Stomach (tissue), 9 donors: ENCODE results near the gene SEC14L3. TPM values are rescaled to one million over a fixed set of nuclear protein-coding genes. Genes with fewer than 3 reads are reported as not detected.
A peak's percentile ranks its signal among the peaks of the same experiment; 100 is the strongest.
"Not testable (repeated sequence)": the region's sequence is repeated elsewhere in the genome, so short reads cannot be mapped to it uniquely, and the experiment has no call there.

Experiments used
- DNase-seq, 2 donors: peaks; one replicate each; pipeline versions ENCODE4 v3.0.0 to v3.0.0-alpha.2; 2013 to 2019
- H3K27ac ChIP-seq, 5 donors: fragments of 200-600 bp in 4 of 5; sonication (generic) in 4 of 5; one replicate each; pipeline ENCODE4 v1.5.1; 2013 to 2019; ENCODE audit warnings: mild to moderate bottlenecking in 1 of 5, moderate library complexity in 1 of 5
- H3K27me3 ChIP-seq, 3 donors: fragments of 200-600 bp; sonication (generic); one replicate each; pipeline ENCODE4 v1.5.1; 2017 to 2019; ENCODE audit warnings: mixed run types in 1 of 3
- H3K36me3 ChIP-seq, 4 donors: fragments of 200-600 bp; sonication (generic); 1 replicate in 3 of 4; 2 replicates in 1 of 4; pipeline ENCODE4 v1.5.1; 2016 to 2019
- H3K4me1 ChIP-seq, 4 donors: fragments of 200-600 bp; sonication (generic); one replicate each; pipeline ENCODE4 v1.5.1; 2016 to 2019
- H3K4me3 ChIP-seq, 4 donors: fragments of 200-600 bp; sonication (generic) in 3 of 4; one replicate each; pipeline ENCODE4 v1.5.1; 2016 to 2019; ENCODE audit warnings: mild to moderate bottlenecking in 1 of 4
- H3K9me3 ChIP-seq, 4 donors: fragments of 200-600 bp; sonication (generic); one replicate each; pipeline ENCODE4 v1.5.1; 2016 to 2019
- EP300 ChIP-seq: sonication (generic); formaldehyde crosslinking; IDR thresholded peaks from one replicate; pipeline ENCODE4 v1.6.1; 2017; ENCODE audit warnings: antibody characterized with exemption
- POLR2A ChIP-seq, 4 donors: fragments of 450-650 bp; IDR thresholded peaks; one replicate each; pipeline ENCODE4 v1.6.1; 2016; ENCODE audit warnings: antibody characterized with exemption in 4 of 4, control low read depth in 2 of 4, mild to moderate bottlenecking in 1 of 4, moderate library complexity in 1 of 4
- POLR2AphosphoS5 ChIP-seq, 3 donors: sonication (generic); formaldehyde crosslinking; IDR thresholded peaks; one replicate each; pipeline ENCODE4 v1.6.1; 2016; ENCODE audit warnings: antibody characterized with exemption in 3 of 3
- WGBS, 5 donors: extraction: QIAGEN DNeasy Blood & Tissue Kit in 3 of 5; methylation state at CpG; one replicate each; pipeline versions ENCODE4 v1.1.5 to v1.1.7; 2013 to 2018; 5-methylcytosine and 5-hydroxymethylcytosine counted together
- intact Hi-C: fragments of 100-400 bp; cut with DNase I; formaldehyde crosslinking; loops from one replicate; pipeline ENCODE4 v1.15.1; 2023; ENCODE audit warnings: low total_unique reads
- polyA plus RNA-seq, 3 donors: library from polyadenylated mRNA; stranded (reverse); fragments of 200-250 nt; gene quantifications; one replicate each; pipeline ENCODE4 v1.2.3, GENCODE V29; 2013
- total RNA-seq, 5 donors: library from RNA; depleted of rRNA; stranded (reverse); fragments of >200 nt; gene quantifications; one replicate each; pipeline versions ENCODE4 v1.1.0 to v1.2.3, GENCODE V29; 2014 to 2016
- TF ChIP-seq, protein P1 (sequence below), 7 experiments: fragments of 450-650 bp in 4 of 7; fragments of 200-600 bp in 3 of 7; sonication (generic) in 3 of 7; IDR thresholded peaks; one replicate each; pipeline ENCODE4 v1.5.1; 2016 to 2019; ENCODE audit warnings: antibody characterized with exemption in 7 of 7, control low read depth in 2 of 7, mild to moderate bottlenecking in 1 of 7
- donor health status: healthy with polysubstance abuse.
- donor health status: Bipolar disorder and iron deficiency.
- donor health status: healthy.

The SEC14L3 gene
- total and polyA plus RNA-seq, 8 donors = not detected

GRCh38 chr22:30472994-30473720 is 1.3 kb upstream of the SEC14L3 start:
- intact Hi-C loops = no loop called here
- no peak for DNase-seq
- Histone ChIP-seq H3K27me3 (peaks cover 0 to 58% (median 0%) of the 10 kb centered on the region in 3 donors), H3K27ac (no peak overlapping the region), H3K9me3 (no peaks in the 10 kb centered on the region), H3K36me3 (no peaks in the 10 kb centered on the region), H3K4me1 (peaks cover 0 to 5% (median 0%) of the 10 kb centered on the region in 4 donors), H3K4me3 (no peak overlapping the region)
- 61 to 72% (median 68%) methylated on average over 4 of the region's 4 CpGs for WGBS, 5 donors
- no peak for TF ChIP-seq POLR2A (IDR thresholded peaks at IDR 0.05)
- no peak for TF ChIP-seq EP300
- TF ChIP-seq, protein P1, sequence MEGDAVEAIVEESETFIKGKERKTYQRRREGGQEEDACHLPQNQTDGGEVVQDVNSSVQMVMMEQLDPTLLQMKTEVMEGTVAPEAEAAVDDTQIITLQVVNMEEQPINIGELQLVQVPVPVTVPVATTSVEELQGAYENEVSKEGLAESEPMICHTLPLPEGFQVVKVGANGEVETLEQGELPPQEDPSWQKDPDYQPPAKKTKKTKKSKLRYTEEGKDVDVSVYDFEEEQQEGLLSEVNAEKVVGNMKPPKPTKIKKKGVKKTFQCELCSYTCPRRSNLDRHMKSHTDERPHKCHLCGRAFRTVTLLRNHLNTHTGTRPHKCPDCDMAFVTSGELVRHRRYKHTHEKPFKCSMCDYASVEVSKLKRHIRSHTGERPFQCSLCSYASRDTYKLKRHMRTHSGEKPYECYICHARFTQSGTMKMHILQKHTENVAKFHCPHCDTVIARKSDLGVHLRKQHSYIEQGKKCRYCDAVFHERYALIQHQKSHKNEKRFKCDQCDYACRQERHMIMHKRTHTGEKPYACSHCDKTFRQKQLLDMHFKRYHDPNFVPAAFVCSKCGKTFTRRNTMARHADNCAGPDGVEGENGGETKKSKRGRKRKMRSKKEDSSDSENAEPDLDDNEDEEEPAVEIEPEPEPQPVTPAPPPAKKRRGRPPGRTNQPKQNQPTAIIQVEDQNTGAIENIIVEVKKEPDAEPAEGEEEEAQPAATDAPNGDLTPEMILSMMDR (IDR thresholded peaks at IDR 0.05) = no peak

DNA sequence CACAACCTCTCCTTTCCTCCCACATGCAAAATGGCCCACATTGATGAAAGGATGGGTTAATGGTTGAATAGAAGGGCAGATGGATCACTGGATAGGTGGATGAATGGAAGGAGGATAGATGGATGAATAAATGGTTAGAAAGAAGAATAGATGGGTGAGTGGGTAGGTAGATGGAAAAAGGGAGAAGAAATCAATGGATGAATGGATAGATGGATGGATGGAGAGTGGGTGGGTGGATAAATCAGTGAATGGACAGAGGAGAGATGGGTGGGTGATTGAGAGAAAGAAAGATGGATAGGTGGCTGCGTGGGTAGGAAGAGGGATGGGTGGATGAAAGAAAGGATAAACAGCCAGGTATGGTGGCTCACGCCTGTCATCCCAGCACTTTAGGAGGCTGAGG is 1.2 kb downstream of the SEC14L3 start:
- H3K4me3 ChIP-seq = no peak overlapping the region
- DNase-seq = no peak
- H3K36me3 ChIP-seq = no peaks in the 10 kb centered on the region
- 75 to 97% (median 87%) methylated on average over 2 of the region's 2 CpGs for WGBS, 5 donors
- H3K27me3 ChIP-seq = peaks cover 0 to 58% (median 0%) of the 10 kb centered on the region in 3 donors
- no peak overlapping the region for H3K27ac ChIP-seq
- intact Hi-C loops = no loop called here
- H3K9me3 ChIP-seq = no peaks in the 10 kb centered on the region
- peaks cover 0 to 5% (median 0%) of the 10 kb centered on the region in 4 donors for H3K4me1 ChIP-seq
- no peak for TF ChIP-seq POLR2A (IDR thresholded peaks at IDR 0.05)
- no peak for TF ChIP-seq POLR2AphosphoS5 (IDR thresholded peaks at IDR 0.05)
- TF ChIP-seq EP300 = no peak
- TF ChIP-seq, protein P1 (IDR thresholded peaks at IDR 0.05) = no peak

GRCh38 chr22:30469165-30469564 is 2.7 kb downstream of the SEC14L3 start:
- intact Hi-C loops = no loop called here
- H3K4me3 ChIP-seq = no peak overlapping the region
- no peaks in the 10 kb centered on the region for H3K9me3 ChIP-seq
- H3K27ac ChIP-seq = no peak overlapping the region
- peaks cover 0 to 46% (median 0%) of the 10 kb centered on the region in 3 donors for H3K27me3 ChIP-seq
- H3K36me3 ChIP-seq = no peaks in the 10 kb centered on the region
- DNase-seq = no peak
- peaks cover 0 to 5% (median 0%) of the 10 kb centered on the region in 4 donors for H3K4me1 ChIP-seq
- WGBS, 5 donors = 37 to 74% (median 46%) methylated on average over 2 of the region's 2 CpGs
- TF ChIP-seq, protein P1 (IDR thresholded peaks at IDR 0.05) = no peak
- TF ChIP-seq POLR2AphosphoS5 (IDR thresholded peaks at IDR 0.05) = no peak
- no peak for TF ChIP-seq POLR2A (IDR thresholded peaks at IDR 0.05)
- TF ChIP-seq EP300 = no peak

- H3K9me3 ChIP-seq, H3K36me3 ChIP-seq, H3K27ac ChIP-seq, H3K4me1 ChIP-seq, intact Hi-C loops, H3K27me3 ChIP-seq, DNase-seq, H3K4me3 ChIP-seq: not testable (repeated sequence)
- WGBS, 5 donors = 81 to 89% (median 87%) methylated on average over 6 of the region's 6 CpGs
Observed at GRCh38 chr22:30460555-30460954, 11.3 kb downstream of the SEC14L3 start.

GRCh38 chr22:30460147-30460546 is 11.7 kb downstream of the SEC14L3 start:
- Histone ChIP-seq H3K27me3 (no peaks in the 10 kb centered on the region), H3K4me1 (peaks cover 0 to 5% (median 0%) of the 10 kb centered on the region in 4 donors), H3K36me3 (no peaks in the 10 kb centered on the region), H3K9me3 (no peaks in the 10 kb centered on the region), H3K27ac (no peak overlapping the region), H3K4me3 (no peak overlapping the region)
- TF ChIP-seq, protein P1 (IDR thresholded peaks at IDR 0.05) = no peak
- no peak for TF ChIP-seq POLR2A (IDR thresholded peaks at IDR 0.05)
- TF ChIP-seq EP300 = no peak
- TF ChIP-seq POLR2AphosphoS5 (IDR thresholded peaks at IDR 0.05) = no peak
- DNase-seq = peak in 1 of 2 donors; percentile 69
- WGBS, 5 donors = 33 to 61% (median 40%) methylated on average over 2 to 4 of the region's 4 CpGs
- intact Hi-C loops = no loop called here
